ENCODE results near the gene ZBTB34.

Gene ZBTB34

GRCh38 chr9:126932871-126933321 is 72.5 kb downstream of the ZBTB34 start:
- no peak for DNase-seq

- no peak for DNase-seq
These were observed 73.0 kb downstream of the ZBTB34 start for GRCh38 chr9:126933334-126933980.

GRCh38 chr9:126934441-126934840 is 74.0 kb downstream of the ZBTB34 start:
- DNase-seq, result no peak
